ENCODE measurements around the gene TMEM51.

TMEM51 gene

GRCh38 chr1:15192916-15193550, 39.5 kb downstream of the TMEM51 start:
- H3K4me3 ChIP-seq (ENCODE audit: low read depth, low read length), result no peak overlapping the region
- TF ChIP-seq, protein P1, sequence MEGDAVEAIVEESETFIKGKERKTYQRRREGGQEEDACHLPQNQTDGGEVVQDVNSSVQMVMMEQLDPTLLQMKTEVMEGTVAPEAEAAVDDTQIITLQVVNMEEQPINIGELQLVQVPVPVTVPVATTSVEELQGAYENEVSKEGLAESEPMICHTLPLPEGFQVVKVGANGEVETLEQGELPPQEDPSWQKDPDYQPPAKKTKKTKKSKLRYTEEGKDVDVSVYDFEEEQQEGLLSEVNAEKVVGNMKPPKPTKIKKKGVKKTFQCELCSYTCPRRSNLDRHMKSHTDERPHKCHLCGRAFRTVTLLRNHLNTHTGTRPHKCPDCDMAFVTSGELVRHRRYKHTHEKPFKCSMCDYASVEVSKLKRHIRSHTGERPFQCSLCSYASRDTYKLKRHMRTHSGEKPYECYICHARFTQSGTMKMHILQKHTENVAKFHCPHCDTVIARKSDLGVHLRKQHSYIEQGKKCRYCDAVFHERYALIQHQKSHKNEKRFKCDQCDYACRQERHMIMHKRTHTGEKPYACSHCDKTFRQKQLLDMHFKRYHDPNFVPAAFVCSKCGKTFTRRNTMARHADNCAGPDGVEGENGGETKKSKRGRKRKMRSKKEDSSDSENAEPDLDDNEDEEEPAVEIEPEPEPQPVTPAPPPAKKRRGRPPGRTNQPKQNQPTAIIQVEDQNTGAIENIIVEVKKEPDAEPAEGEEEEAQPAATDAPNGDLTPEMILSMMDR (IDR thresholded peaks at IDR 0.05; ENCODE audit: borderline replicate concordance, insufficient read depth, low read depth, low read length), result no peak

GRCh38 chr1:15195420-15196052, 42.0 kb downstream of the TMEM51 start:
- TF ChIP-seq, protein P1 (IDR thresholded peaks at IDR 0.05; ENCODE audit: borderline replicate concordance, insufficient read depth, low read depth, low read length), result no peak
- H3K4me3 ChIP-seq (ENCODE audit: low read depth, low read length), result no peak overlapping the region

GRCh38 chr1:15196069-15196468, 42.5 kb downstream of the TMEM51 start:
- no peak overlapping the region for H3K4me3 ChIP-seq (ENCODE audit: low read depth, low read length)
- TF ChIP-seq, protein P1 (IDR thresholded peaks at IDR 0.05; ENCODE audit: borderline replicate concordance, insufficient read depth, low read depth, low read length), result no peak

DNA sequence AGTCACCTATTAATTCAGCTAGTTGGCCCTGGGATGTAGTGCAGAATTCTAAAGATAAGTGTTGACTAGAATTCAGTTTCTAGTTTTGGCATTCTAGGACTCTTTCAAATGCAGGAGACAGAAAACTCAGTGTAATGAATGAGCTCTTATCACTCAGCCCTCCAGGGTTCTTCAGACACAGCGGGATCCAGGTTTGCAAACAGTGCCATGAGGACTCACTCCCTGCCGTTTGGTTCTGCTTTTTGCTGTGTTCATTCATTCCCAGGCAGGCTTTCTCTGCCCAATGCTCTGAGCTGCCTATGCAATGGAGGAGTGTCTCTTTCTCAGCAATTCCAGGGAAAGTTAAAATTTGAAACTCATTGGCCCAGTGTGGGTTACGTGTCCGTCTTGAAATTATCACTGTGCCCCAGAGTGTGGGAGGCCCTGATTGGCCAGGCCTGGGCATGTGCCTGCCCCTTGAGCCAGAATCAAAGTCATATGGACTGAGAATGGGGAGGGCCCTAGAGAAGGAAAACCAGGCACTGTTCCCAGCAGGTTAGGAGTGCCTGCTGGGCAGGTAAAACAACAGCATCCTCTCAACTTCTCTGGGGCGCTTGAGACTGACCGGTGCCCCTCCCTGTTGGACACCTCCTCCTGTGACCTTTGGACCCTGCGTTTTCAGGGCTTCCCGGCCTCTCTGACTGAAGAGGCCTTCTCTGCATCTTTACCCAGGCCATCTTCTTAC, 43.4 kb downstream of the TMEM51 start:
- TF ChIP-seq, protein P1 (IDR thresholded peaks at IDR 0.05; ENCODE audit: borderline replicate concordance, insufficient read depth, low read depth, low read length), result no peak
- H3K4me3 ChIP-seq (ENCODE audit: low read depth, low read length), result no peak overlapping the region

GRCh38 chr1:15197591-15198447, 44.3 kb downstream of the TMEM51 start:
- H3K4me3 ChIP-seq (ENCODE audit: low read depth, low read length), result no peak overlapping the region
- TF ChIP-seq, protein P1 (IDR thresholded peaks at IDR 0.05; ENCODE audit: borderline replicate concordance, insufficient read depth, low read depth, low read length), result no peak

DNA sequence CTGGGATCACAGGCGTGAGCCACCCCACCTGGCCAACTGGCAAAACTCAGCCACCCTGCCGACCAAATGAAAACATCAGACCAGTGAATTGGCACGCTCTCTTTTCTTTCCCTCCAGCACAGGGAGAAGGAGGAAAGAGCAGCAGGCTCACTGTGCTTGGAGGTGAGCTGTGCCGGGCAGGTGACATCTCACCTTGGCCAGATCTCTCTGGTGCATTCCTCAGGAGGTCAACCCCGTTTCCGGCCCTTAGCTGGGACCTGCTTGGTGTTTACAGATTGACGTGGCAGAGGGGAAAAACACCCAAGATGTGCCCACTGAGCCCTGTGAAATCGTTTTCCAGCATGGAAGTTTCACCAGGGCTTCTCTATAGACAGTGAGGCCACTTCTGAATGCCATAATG, 45.1 kb downstream of the TMEM51 start:
- TF ChIP-seq, protein P1 (IDR thresholded peaks at IDR 0.05; ENCODE audit: borderline replicate concordance, insufficient read depth, low read depth, low read length), result no peak
- no peak overlapping the region for H3K4me3 ChIP-seq (ENCODE audit: low read depth, low read length)

Measured in GM12875 (cell line).